Vagina (tissue), 2 donors: ENCODE data around the gene PRR23A.

Experiments used
- CTCF ChIP-seq, 3 experiments: fragments of 450-650 bp in 2 of 3; fragments of 200-600 bp in 1 of 3; sonication (generic) in 1 of 3; IDR thresholded peaks; one replicate each; pipeline ENCODE4 v1.5.1; 2017 to 2019; ENCODE audit warnings: antibody characterized with exemption in 3 of 3, mild to moderate bottlenecking in 2 of 3, moderate library complexity in 2 of 3
- POLR2A ChIP-seq, 2 donors: fragments of 450-650 bp; IDR thresholded peaks; one replicate each; pipeline ENCODE4 v1.6.1; 2017; ENCODE audit warnings: antibody characterized with exemption in 2 of 2, mild to moderate bottlenecking in 2 of 2, moderate library complexity in 2 of 2
- POLR2AphosphoS5 ChIP-seq, 2 donors: sonication (generic); formaldehyde crosslinking; IDR thresholded peaks; one replicate each; pipeline ENCODE4 v1.9.0; 2017; ENCODE audit warnings: antibody characterized with exemption in 2 of 2, mild to moderate bottlenecking in 2 of 2, low read depth in 1 of 2; ENCODE audit not compliant: insufficient read depth in 1 of 2

GRCh38 chr3:139020036-139020867, 14.2 kb upstream of the PRR23A start:
- TF ChIP-seq CTCF (IDR thresholded peaks at IDR 0.05) (no peak), POLR2AphosphoS5 (IDR thresholded peaks at IDR 0.05; ENCODE audit: insufficient read depth in 1 of 2, low read depth in 1 of 2) (no peak), POLR2A (IDR thresholded peaks at IDR 0.05) (no peak)
